GM12865 (cell line): ENCODE results near the gene TOMM6.

Source experiments
- DNase-seq: peaks from one replicate; pipeline ENCODE4 v3.0.0; 2010; ENCODE audit warnings: low read depth
- H3K4me3 ChIP-seq: 2 replicates; pipeline ENCODE4 v1.5.1; 2011; ENCODE audit warnings: mild to moderate bottlenecking, low read depth, low read length, control low read depth
- CTCF ChIP-seq: IDR thresholded peaks from 2 replicates; pipeline ENCODE4 v1.5.1; 2011; ENCODE audit warnings: low read length, control low read depth, low read depth, inconsistent platforms; ENCODE audit not compliant: insufficient read depth; ENCODE audit errors: missing control alignments

Gene TOMM6

DNA sequence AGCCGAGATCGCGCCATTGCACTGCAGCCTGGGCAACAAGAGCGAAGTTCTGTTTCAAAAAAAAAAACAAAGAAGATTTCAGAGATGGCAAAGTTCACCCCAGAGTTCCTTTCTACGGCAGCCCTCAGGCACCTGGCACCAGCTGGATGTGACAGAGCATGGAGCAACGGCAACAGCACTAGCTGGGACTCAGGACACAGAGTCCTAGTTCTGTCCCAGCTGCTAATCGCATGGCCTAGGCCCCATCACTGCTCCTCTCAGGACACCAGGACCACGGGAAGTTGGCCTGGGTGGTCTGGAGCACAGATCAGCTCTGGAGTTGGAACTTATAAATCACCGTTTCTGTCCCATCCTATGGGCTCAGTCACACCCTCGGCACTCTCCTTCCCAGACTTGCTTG lies 41.4 kb upstream of the TOMM6 start:
- no peak for TF ChIP-seq CTCF
- DNase-seq = no peak
- H3K4me3 ChIP-seq = no peak overlapping the region

DNA sequence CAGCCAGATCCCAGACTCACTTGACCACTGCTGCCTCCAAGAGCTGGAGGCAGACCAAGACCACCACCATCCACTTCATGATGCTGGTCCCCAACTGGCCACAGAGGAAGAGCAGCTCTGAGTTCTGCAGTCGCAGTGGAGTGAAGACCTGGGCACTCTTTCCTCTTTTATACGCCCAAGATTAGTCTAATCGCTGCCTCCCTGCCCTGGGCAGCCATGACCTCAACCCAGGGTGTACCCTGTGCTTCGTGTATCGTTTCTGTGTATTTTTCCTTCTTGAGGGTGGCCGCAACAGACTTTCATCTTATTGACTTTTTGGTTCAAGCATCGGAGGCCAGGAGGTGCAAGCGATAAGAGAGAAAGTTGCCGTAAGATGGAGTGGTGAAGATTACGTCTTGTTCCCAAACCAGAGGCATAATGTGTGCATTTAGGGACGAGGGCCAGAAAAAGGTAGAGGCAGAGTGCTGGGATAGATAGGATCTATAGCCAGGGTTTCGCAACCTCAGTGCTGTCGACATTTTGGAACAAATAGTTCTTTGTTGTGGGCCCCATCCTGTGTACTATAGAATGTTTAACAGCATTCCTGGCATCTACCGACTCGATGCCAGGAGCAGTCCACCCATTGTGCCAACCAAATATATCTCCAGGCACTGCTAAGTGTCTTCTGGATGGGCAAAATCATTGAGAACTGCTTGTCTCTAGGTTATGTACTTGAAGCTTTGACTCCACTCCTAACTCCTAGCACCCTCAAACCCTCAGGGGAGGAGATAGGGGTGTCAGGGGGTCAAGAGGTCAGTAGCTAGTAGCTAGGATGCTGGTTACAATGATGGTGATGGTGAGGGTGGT lies 40.0 kb upstream of the TOMM6 start, which contains the start of gene PGC:
PGC (minus strand) TSS at position 142 of the 846 bp plus-strand sequence; CDS start at position 79, 63 bp downstream.
- H3K4me3 ChIP-seq = no peak within 1 kb of the TSS
- no peak for TF ChIP-seq CTCF
- no peak for DNase-seq

- TF ChIP-seq CTCF = no peak
- no peak for DNase-seq
- no peak overlapping the region for H3K4me3 ChIP-seq
These were observed 39.4 kb upstream of the TOMM6 start for GRCh38 chr6:41748102-41748477.

- no peak for DNase-seq
- H3K4me3 ChIP-seq = no peak overlapping the region
- no peak for TF ChIP-seq CTCF
These were observed 39.0 kb upstream of the TOMM6 start for GRCh38 chr6:41748542-41748941.

DNA sequence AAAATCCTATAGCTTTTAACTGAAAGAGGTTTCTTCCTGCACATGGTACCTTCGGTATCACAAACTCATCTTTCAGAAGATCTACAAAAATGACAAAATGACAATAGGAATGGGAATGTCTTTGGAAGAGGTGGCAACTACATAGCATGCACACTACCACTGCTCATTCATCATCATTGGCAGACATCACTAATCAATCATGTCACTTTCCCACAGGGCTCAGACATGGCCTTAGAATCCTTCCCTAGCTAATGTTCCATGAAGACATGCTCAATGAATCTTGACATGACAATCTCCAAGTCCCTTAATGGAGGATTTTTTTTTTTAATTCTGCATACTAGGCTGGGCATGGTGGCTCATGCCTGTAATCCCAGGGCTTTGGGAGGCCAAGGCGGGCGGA lies 37.1 kb upstream of the TOMM6 start:
- H3K4me3 ChIP-seq = no peak overlapping the region
- TF ChIP-seq CTCF = no peak
- DNase-seq = no peak

- DNase-seq = no peak
- no peak for TF ChIP-seq CTCF
- H3K4me3 ChIP-seq = no peak overlapping the region
These were observed 31.6 kb upstream of the TOMM6 start for GRCh38 chr6:41755895-41756294.

- DNase-seq = no peak
- no peak for TF ChIP-seq CTCF
- H3K4me3 ChIP-seq = no peak overlapping the region
These were observed 31.1 kb upstream of the TOMM6 start for GRCh38 chr6:41756354-41756753.
